ENCODE measurements around the gene NUCB1. TPM values are rescaled to one million over a fixed set of nuclear protein-coding genes. Genes with fewer than 3 reads are reported as not detected.
"Not testable (repeated sequence)": the region's sequence is repeated elsewhere in the genome, so short reads cannot be mapped to it uniquely, and the experiment has no call there.

The NUCB1 gene
- total RNA-seq, 1 experiment from 2014 or later, result 213 TPM

DNA sequence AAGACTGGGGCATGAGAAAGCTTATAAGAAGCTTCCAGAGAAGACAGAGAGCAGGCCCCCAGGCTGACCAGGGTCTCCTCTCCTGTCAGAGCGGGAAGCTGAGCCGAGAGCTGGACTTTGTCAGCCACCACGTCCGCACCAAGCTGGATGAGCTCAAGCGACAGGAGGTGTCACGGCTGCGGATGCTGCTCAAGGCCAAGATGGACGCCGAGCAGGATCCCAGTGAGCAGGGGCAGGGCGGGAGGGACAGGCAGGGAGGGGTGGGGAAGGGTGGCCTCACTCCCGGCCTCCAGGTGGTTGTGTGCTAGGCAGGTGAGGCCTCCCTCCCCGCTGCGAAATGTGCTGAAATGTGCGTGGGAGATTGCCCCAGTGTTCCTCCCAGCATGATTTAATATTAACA, 5.6 kb downstream of the NUCB1 start:
- no peak for DNase-seq (ENCODE audit: low read depth)

DNA sequence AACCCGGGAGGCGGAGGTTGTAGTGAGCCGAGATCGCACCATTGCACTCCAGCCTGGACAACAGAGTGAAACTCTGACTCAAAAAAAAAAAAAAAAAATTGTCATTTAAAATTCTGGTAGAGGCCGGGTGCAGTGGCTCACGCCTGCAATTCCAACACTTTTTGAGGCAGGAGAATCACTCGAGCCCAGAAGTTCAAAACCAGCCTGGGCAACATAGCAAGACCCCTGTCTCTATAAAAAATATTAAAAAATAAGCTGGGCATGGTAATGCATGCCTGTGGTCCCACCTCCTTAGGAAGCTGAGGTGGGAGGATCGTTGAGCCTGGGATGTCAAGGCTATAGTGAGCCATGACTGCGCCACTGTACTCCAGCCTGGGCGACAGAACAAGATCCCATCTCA, 6.2 kb downstream of the NUCB1 start:
- DNase-seq (ENCODE audit: low read depth), result no peak

DNA sequence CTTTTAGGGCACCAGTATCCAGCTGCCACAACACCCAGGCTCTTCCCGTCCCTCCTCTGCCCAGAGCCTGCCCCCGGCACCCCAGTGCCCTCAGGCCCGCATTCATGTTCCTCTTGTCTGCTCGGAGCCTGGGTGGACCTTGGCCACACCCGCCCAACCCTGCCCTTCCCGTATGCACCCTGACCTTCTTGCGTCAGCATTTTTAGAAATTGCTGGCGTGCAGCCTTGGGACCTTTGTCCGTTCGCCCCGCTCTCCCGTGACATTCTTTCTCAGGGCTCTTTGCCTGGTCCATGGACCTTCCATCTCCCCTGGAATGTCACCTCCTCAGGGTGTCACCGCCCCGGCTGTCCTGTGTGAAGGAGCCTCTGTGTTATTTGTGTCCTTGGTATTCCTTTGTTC, 7.6 kb downstream of the NUCB1 start:
- no peak for DNase-seq (ENCODE audit: low read depth)

DNA sequence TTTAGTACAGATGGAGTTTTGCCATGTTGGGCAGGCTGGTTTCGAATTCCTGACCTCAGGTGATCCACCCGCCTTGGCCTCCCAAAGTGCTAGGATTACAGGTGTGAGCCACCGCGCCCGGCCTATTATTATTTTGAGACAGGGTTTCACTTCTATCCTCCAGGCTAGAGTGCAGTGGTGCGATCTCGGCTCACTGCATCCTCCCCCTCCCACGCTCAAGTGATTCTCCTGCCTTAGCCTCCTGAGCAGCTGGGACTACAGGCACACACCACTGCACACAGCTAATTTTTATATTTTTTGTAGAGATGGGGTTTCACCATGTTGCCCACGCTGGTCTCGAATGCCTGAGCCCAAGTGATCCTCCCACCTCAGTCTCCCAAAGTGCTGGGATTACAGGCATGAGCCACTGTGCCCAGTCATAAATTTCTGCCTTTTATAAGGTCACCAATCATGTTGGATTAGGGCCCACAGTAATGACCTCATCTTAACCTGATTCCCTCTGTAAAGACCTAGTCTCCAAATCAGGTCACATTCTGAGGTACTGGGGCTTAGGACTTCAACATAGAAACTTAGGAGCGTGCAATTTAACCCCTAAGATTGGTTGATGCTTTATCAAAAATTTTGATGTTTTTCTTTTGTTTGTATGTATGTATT, 9.4 kb downstream of the NUCB1 start:
- DNase-seq (ENCODE audit: low read depth), result not testable (repeated sequence)

DNA sequence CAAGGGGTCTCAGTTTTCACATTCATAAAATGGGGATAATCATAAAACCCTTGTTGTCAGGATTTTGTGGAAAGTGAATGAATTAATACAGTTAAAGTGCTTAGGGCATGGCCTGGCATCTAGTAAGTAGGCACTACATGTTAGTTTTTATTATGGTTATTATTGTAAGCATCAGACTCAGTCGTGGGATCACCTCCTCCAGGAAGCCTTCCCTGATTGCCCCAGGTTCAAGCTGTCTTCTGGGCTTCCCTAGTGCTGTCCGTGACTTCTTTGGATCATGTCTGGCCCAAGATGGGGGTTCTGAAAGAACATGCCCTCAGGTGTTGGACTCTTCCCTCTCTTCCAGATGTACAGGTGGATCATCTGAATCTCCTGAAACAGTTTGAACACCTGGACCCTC, 10.7 kb downstream of the NUCB1 start:
- no peak for DNase-seq (ENCODE audit: low read depth)

DNA sequence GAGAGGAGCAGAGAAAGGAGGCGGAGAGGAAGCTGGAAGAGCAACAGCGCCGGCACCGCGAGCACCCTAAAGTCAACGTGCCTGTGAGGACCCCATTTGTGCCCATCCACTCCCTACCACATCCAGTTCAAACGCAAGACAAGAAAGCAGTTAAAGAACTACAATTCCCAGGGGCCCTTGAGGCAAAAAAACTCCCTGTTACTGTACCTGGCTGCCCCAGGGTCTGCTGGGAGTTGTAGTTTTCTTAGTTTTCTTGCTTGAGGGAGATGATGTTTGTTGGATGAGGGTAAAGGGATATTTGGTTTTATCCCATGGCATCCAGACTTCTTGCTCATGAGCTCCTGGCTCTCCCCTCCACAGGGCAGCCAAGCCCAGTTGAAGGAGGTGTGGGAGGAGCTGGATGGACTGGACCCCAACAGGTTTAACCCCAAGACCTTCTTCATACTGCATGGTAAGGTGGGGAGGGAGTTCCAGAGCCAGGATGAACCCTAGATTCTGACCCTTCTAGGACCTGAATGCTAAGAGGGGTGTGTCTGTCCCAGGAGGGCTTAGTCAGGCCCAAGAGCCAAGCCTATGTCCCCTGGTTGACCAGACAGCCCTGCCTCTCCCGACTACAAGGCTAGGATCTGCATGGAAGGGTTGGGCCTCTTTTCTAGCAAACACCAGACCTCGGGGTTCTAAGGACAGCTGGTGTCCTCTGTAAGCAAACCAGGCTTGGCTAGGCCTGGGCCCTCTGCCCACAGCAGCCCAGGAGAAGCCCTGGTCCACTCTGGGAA, 13.2 kb downstream of the NUCB1 start:
- DNase-seq (ENCODE audit: low read depth), result no peak

DNA sequence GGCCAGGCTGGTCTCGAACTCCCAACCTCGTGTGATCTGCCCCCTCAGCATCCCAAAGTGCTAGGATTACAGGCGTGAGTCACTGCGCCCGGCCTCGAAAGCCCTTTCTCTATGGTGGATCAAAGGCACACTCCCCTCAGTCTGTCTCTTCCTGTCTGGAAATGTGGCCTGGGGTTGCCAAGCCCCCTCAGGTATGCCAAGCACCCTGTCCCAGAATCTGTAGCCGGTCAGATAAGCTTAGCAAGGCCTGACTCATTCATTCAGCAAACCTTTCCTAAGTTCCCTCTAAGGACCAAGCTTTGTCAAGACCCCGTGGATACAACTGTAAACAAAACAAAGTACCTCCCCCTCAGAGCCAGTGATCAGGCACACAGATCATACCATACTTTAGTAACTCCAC, 14.1 kb downstream of the NUCB1 start:
- no peak for DNase-seq (ENCODE audit: low read depth)

DNA sequence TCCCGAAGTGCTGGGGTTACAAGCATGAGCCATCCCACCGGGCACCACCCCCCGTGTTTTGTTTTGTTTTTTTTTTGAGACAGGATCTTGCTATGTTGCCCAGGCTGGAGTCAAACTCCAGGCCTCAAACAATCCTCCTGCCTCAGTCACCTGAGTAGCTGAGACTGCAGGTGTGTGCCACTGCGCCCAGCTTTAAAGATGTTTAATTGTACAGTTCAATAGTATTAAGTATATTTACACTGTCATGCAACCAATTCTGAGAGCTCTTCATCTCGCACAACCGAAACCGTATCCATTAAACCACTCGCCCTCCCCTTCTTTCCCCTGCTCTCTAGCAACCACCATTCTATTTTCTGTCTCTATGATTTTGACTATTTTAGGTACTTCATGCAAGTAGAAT, 15.6 kb downstream of the NUCB1 start:
- no peak for DNase-seq (ENCODE audit: low read depth)

DNA sequence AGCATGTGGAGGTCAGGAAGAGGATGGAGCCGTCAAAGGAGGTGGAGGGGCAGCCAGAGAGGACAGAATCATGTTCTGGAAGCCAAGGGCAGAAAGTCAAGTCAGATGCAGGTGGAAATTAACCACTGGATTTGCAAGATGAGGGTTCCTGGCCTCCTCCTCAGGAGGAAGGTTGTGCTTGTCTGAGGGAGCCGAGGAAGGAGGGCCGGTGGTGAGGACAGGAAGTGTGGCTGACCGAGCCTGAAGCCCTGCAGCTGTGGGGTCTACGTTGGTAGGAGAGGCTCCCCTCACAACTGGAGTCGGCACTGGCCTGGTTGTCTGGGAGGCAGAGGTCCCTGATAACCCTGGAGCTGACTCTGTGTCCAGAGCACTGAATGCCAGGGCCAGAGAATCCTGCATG, 18.0 kb downstream of the NUCB1 start:
- no peak for DNase-seq (ENCODE audit: low read depth)

DNA sequence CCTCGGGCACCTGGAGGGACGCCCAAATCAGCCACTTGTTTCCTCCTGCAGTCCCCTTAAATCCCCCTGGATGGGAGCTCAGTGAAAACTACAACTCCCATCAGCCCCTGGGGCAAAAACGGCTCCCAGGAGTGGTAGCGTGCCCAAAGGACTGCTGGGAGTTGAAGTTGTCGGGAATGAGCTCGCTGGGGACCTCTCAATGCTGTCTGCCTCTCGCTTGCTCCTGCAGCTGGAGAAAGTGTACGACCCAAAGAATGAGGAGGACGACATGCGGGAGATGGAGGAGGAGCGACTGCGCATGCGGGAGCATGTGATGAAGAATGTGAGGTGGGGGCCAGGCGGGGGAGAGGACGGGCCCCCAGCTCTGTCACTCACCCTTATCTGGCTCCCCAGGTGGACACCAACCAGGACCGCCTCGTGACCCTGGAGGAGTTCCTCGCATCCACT, 18.7 kb downstream of the NUCB1 start:
- DNase-seq (ENCODE audit: low read depth), result no peak

DNA sequence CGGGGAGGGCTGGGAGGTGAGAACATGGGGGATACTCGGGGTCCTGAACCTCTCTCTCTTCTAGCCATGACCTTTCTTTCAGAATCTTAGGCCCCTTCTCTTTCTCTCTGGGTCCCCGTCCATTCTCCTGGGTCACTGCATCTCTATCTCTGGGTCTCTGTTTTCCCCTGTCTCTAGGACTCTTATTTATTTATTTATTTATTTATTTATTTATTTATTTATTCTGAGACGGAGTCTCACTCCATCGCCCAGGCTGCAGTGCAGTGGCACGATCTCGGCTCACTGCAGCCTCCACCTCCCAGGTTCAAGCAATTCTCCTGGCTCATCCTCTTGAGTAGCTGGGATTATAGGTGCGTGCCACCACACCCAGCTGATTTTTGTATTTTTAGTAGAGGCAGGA, 19.2 kb downstream of the NUCB1 start:
- not testable (repeated sequence) for DNase-seq (ENCODE audit: low read depth)

DNA sequence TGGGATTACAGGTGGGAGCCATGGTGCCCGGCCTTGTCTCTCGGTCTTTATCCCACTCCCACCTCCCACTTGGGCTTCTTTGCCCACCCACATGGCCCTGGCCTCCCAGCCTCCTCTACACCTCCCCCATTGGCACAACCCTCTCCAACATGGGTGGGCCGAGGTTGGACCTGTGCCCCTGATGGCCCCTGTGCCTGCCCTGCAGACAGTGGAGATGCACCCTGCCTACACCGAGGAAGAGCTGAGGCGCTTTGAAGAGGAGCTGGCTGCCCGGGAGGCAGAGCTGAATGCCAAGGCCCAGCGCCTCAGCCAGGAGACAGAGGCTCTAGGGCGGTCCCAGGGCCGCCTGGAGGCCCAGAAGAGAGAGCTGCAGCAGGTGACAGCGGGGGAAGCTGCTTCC, 20.8 kb downstream of the NUCB1 start:
- DNase-seq (ENCODE audit: low read depth), result no peak

DNA sequence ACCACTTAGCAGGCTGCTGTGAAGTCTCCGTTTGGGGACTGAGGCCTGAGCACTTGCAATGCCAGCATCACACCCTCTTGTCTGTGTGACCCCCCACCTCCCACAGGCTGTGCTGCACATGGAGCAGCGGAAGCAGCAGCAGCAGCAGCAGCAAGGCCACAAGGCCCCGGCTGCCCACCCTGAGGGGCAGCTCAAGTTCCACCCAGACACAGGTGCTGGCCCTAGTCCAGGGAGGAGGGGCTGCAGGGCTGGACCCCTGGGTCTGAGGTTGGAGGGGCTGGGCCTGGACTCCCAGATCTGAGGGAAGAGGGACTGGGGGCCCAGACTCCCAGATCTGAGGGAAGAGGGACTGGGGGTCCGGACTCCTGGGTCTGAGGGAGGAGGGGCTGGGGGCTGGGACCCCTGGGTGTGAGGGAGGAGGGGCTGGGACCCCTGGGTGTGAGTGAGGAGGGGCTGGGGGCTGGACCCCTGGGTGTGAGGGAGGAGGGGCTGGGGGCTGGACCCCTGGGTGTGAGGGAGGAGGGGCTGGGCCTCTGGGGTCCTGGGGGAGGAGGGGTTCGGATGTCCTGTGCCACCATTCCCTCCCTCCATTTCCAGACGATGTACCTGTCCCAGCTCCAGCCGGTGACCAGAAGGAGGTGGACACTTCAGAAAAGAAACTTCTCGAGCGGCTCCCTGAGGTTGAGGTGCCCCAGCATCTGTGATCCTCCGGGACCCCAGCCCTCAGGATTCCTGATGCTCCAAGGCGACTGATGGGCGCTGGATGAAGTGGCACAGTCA, 21.8 kb downstream of the NUCB1 start:
- no peak for DNase-seq (ENCODE audit: low read depth)

DNA sequence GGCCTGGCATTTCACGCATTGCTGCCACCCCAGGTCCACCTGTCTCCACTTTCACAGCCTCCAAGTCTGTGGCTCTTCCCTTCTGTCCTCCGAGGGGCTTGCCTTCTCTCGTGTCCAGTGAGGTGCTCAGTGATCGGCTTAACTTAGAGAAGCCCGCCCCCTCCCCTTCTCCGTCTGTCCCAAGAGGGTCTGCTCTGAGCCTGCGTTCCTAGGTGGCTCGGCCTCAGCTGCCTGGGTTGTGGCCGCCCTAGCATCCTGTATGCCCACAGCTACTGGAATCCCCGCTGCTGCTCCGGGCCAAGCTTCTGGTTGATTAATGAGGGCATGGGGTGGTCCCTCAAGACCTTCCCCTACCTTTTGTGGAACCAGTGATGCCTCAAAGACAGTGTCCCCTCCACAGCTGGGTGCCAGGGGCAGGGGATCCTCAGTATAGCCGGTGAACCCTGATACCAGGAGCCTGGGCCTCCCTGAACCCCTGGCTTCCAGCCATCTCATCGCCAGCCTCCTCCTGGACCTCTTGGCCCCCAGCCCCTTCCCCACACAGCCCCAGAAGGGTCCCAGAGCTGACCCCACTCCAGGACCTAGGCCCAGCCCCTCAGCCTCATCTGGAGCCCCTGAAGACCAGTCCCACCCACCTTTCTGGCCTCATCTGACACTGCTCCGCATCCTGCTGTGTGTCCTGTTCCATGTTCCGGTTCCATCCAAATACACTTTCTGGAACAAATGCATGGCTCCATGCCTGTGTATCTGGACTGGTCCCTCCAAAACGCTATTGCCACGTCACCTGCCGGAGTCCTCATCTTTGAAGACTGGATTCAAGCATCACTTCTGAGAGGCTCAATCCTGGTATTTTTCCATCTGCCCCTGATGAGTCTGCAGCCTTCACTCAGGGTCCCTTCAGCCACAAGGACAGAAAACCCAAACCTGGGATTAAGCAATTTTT, 22.7 kb downstream of the NUCB1 start:
- DNase-seq (ENCODE audit: low read depth), result no peak

DNA sequence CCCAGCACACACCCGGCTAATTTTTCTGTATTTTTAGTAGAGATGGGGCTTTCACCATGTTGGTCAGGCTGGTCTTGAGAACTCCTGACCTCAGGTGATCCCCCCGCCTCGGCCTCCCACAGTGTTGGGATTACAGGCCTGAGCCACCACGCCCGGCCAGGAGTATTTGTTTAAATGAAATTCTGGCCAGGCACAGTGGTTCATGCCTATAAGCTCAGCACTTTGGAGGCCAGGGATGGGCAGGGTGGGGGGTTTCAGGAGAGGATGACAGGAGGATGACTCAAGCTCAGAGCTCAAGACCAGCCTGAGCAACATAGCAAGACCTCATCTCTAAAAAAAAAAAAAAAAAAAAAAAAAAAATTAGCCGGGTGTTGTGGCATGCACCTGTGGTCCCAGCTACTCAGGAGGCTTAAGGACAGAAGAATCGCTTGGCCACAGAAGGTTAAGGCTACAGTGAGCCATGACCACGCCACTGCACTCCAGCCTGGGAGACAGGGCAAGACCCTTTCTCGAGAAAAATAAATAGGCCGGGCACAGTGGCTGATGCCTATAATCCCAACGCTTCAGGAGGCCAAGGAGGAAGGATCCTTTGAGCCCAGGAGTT, 25.2 kb downstream of the NUCB1 start:
- DNase-seq (ENCODE audit: low read depth), result peak; percentile 85

DNA sequence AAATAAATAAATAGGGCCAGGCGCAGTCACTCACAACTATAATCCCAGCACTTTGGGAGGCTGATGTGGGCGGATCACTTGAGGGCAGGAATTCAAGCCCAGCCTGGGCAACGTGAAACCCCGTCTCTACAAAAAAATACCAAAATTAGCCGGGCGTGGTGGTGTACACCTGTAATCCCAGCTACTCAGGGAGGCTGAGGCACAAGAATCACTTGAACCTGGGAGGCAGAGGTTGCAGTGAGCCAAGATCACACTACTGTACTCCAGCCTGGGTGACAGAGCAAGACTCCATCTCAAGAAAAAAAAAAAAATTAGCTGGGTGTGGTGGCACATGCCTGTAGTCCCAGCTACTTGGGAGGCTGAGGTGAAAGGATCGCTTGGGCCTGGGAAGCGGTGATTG, 25.8 kb downstream of the NUCB1 start:
- DNase-seq (ENCODE audit: low read depth), result not testable (repeated sequence)

DNA sequence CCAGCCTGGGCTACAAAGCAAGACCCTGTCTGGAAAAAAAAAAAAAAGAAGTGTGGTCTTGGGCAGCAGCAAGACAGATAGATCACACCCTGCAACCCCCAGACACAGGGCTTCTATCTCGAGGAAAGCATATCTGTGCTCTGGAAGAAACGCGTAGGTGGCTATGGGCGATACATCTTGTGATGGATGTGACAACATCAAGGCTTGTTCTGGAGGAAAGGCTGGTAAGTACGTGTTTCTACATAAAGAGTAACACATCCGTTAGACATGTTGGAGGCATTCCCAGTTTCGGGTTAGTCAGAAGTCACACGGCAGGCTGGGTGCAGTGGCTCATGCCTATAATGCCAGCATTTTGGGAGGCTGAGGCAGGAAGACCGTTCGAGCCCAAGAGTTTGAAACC, 26.8 kb downstream of the NUCB1 start:
- peak; percentile 89 for DNase-seq (ENCODE audit: low read depth)

DNA sequence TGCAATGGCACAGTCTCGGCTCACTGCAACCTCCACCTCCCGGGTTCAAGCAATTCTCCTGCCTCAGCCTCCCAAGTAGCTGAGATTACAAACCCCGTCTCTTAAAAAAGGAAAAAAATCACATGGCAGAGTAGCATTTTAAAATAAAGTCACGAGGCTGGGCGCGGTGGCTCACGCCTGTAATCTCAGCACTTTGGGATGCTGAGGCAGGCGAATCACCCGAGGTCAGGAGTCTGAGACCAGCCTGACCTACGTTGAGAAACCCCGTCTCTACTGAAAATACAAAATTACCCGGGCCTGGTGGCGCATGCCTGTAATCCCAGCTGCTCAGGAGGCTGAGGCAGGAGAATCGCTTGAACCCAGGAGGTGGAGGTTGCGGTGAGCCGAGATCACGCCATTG, 27.6 kb downstream of the NUCB1 start:
- not testable (repeated sequence) for DNase-seq (ENCODE audit: low read depth)

DNA sequence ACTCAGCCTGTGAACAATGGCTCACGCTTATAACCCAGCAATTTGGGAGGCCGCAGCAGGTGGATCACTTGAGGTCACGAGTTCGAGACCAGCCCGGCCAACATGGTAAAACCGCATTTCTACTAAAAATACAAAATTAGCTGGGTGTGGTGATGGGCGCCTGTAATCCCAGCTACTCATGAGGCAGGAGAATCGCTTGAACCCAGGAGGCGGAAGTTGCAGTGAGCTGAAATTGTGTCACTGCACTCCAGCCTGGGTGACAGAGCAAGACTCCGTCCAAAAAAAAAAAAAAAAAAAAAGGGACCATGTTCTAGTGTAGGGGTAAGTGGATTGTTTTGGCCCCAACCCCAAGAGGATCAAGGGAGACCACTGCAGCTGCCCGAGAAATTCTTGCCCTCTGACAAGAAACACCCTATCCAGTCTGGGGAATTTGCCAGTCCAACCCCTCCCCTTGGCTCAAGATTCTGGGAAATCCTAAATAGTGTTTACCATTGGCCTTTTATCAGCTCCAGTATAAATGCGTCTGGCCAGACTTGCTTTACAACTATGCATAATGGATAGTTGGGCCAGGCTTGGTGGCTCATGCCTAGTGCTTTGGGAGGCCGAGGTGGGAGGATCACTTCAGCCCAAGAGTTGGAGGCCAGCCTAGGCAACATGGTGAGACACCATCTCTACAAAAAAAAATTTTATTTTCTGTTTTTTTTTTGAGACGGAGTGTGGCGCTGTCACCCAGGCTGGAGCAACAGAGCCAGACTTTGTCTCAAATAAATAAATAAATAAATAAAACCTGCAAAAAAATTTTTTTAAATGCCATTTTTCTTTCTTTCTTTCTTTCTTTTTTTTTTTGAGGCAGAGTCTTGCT, 28.3 kb downstream of the NUCB1 start:
- peak; percentile 37 for DNase-seq (ENCODE audit: low read depth)

DNA sequence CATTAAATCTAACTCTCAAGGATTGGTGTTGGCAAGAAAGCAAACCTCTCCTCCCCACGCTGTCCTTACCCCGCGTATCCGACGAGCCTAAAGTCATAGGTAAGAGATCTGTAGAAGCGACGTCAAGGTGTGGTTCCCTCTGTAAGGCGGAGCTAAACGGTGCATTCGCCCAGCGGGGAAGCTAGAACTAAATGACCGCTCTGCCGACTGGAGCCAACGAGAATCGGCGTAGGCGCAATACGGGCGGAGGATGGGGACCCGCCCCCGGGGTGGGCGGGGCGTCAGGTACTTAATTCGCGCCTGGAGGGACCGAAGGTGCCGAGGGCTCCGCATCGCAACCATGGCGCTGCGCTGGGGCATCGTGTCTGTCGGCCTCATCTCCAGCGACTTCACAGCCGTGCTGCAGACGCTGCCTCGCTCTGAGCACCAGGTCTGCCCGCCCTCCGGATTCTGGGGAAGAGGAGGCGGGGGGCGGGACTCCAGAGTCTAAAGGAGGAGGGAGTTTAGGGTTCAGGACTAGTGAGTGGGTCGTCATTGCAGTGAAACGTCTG, 33.3 kb downstream of the NUCB1 start, which contains the start of gene DHDH:
DHDH (plus strand) TSS at position 318 of the 551 bp plus-strand sequence; CDS start at position 341, 23 bp downstream.
- DNase-seq (ENCODE audit: low read depth), result peak; percentile 27

All from LHCN-M2 (cell line).